GM12873 (cell line): ENCODE measurements around the gene CTSW.

ENCODE experiments used
- TF ChIP-seq, protein P1 (sequence below): IDR thresholded peaks from 2 replicates; pipeline ENCODE4 v1.5.1; 2012; ENCODE audit warnings: low read depth, mild to moderate bottlenecking, moderate library complexity, low read length, control low read depth; ENCODE audit not compliant: insufficient read depth; ENCODE audit errors: missing control alignments

CTSW gene

DNA sequence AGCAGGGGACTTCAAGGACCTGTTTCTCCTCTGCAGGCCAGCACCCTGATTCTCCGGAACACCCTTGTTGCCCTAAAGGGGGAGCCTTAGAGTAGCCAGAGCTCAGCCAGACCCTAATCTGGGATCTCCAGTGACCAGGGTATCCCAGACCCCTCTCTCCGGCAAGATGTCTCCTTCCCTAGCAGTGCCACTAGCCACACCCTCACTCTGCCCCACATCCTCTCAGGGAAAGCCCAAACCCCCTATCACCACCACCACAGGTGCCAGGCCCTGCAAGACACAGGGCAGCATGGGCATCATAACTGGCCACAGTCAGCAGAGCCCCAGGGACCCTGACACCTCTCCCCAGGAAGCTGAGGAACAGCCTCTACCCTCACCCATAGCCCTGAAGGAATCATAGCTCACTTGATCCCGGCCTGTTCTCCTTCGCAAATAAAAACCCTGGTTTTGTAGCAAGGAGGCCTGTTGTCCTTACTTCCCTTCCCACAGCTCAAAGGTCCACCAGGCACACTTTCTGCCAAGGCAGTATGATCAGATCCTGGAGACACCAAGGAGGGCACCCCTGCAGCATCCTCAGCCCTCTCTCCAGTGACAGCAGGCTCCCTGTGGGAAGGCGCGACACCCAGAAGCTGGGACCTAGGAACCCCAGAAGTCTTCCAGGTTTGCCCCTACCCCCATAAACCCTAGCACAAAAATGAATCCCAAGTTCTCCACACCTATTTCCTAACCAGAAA lies 26.2 kb upstream of the CTSW start:
- TF ChIP-seq, protein P1, sequence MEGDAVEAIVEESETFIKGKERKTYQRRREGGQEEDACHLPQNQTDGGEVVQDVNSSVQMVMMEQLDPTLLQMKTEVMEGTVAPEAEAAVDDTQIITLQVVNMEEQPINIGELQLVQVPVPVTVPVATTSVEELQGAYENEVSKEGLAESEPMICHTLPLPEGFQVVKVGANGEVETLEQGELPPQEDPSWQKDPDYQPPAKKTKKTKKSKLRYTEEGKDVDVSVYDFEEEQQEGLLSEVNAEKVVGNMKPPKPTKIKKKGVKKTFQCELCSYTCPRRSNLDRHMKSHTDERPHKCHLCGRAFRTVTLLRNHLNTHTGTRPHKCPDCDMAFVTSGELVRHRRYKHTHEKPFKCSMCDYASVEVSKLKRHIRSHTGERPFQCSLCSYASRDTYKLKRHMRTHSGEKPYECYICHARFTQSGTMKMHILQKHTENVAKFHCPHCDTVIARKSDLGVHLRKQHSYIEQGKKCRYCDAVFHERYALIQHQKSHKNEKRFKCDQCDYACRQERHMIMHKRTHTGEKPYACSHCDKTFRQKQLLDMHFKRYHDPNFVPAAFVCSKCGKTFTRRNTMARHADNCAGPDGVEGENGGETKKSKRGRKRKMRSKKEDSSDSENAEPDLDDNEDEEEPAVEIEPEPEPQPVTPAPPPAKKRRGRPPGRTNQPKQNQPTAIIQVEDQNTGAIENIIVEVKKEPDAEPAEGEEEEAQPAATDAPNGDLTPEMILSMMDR = peak; percentile 30

DNA sequence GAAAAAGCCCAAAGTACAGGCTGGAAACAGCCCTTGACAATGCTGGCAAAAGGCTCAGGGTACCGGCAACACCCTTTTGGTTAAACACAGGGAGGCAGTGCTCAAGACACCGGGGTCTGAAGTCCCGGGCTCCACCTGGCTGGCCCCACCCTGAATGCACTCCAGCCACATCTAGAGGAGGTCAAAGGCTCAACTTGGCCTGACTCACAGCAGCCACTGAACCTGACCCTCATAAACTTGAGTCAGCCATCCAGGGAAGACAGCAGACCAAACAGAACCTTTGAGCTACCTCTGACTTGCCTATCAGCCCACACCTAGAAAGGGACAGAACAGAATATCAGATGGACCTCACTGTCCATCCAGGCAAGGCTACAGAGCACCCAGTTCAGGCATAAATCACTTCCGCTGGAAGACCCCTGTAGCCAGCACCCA lies 25.5 kb upstream of the CTSW start:
- TF ChIP-seq, protein P1 = no peak

DNA sequence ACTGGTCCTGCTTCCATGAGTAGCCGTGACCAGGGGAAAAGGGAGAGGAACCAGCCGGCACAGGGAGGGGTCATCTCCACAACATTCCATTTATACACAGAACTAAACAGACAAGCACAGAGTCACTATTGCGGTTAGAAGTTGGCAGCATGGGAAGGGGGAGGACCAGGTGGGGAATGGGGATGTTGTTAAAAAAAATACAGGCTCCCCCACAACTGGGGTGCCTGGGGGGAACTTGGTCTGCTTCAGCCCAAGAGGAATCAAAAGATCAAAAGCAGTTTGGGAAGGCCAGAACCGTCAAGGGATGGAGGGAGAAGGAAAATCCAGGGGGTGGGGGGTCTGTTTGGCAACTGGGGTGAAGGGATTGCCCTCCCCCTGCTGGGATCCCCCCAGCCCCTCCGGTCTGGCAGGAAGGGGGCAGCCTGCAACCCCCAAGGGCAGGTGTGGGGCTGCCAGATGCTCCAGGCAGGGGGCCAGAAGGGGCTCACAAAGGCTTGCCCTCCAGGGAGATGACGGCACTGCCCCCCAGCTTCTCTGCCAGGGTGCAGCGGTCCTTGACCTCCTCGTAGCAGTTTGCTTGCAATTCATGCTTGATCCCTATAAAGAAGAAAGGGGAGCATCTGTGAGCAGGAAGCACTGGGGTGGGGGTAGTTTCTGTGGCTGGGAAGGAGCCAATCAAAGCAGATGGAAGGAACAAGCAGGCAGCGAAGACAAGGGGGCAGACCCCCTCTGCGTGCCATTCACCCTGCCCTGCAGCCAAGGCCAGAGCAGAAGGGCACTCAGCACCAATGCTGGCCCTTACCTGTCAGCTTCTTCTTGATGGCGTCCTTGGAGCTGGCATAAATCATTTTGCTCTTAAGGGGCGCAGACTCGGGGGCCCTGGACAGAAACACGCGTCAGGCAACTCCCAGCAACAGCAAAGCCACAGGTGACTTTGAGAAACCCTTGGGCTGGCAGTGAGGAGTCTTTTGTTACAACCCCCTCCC lies 24.5 kb upstream of the CTSW start:
- TF ChIP-seq, protein P1 = no peak

DNA sequence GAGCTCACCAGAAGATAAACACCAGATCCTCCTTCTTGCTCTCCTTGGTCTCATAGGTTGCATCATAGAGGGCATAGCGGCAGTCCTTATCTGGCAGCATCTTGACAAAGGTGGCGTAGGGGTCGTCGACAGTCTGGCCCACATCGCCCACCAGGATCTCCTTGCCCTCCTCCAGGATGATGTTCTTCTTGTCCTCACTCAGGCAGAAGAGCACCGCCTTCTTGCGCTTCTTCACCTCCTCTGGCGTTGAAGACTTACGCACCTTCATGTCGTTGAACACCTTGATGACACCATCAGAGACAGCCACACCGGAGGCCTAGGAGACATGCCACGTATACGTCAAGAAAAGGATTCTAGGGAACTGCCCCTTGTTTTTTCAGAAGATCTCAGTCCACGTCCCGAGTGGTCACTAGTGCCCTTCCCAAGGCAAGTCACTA lies 23.7 kb upstream of the CTSW start:
- TF ChIP-seq, protein P1 = no peak

DNA sequence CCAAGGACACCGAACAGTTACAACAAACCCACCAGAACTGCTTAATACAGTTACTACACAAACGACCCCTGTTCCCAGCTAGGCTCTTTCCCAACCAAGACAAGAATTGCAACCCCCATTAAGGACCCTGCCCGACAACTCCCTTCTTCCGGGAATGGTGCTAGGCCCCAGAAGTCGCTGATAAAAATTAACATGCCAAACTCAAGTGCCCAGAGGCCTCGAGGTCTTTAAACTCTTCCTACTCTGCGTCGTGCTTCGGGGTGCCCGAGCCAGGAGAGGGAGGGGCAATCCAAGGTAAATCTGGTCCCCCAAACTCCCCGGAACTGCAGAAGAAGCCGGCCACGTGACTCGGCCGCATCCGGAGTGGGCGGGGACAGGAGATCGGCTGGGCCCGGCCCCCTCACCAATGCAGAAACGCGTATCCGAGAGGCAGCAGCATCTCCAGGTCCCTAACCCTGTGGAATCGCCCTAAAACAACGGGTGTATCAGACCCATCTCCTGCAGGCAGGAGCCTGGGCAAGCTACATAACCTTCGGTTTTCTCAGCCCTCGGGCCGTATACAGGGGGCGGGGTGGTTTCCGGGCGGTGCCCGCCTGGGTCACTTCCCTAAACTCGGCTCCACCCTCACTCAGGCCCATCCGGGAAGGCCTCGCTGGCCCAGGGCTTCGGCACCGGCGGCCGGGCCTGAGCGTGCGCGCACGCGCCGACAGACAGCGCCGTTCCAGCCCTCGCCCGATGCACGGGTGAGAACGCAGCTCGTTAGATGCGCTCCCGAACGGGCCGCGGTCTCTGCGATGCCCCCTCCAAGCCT lies 22.7 kb upstream of the CTSW start:
- TF ChIP-seq, protein P1 = no peak

DNA sequence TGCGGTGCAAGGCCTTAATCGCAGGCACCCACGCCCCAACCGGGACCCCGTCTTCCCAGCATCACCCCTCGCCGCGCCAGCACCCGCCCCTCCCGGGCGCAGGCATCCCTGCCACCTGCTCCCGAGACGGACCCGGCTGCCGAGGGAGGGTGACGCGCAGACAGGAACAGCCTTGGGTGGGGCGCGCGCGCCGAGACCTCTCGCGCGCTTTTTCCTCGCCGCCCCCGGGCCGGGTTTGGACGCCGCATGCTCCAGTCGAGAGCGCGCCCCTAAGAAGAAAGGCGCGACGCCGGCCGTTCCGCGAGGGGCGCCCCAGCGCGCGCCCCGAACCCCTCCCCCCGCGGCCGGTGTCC lies 22.2 kb upstream of the CTSW start:
- TF ChIP-seq, protein P1 = no peak
